ENCODE results near the gene CAPN5.

DNA sequence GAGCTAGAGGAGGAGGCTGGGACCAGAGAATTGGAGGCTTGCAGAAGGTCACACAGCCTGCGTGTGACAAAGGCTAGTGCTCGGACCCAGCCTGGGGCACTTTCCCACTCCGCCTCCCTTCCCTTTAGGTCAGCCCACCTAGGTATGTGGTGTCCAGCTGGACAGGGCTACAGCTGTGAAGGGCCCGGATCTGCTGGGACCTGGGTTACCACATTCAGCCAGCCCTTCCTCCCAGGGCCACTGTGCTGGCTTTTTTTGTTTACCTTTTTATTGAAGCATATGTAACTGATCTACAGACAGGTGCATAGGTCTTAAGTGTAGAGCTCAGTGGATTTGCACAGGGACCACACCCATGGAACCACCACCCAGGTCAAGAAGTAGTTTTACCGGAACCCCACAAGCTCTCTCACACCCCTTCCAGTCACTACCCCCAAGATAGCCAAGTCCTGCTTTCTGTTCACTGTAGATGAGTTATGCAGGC, 8.7 kb downstream of the CAPN5 start:
- TF ChIP-seq, protein P1, sequence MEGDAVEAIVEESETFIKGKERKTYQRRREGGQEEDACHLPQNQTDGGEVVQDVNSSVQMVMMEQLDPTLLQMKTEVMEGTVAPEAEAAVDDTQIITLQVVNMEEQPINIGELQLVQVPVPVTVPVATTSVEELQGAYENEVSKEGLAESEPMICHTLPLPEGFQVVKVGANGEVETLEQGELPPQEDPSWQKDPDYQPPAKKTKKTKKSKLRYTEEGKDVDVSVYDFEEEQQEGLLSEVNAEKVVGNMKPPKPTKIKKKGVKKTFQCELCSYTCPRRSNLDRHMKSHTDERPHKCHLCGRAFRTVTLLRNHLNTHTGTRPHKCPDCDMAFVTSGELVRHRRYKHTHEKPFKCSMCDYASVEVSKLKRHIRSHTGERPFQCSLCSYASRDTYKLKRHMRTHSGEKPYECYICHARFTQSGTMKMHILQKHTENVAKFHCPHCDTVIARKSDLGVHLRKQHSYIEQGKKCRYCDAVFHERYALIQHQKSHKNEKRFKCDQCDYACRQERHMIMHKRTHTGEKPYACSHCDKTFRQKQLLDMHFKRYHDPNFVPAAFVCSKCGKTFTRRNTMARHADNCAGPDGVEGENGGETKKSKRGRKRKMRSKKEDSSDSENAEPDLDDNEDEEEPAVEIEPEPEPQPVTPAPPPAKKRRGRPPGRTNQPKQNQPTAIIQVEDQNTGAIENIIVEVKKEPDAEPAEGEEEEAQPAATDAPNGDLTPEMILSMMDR (IDR thresholded peaks at IDR 0.05), result no peak
- TF ChIP-seq POLR2A (IDR thresholded peaks at IDR 0.05), result no peak
